ENCODE results near the gene SMIM1. TPM values are rescaled to one million over a fixed set of nuclear protein-coding genes. Genes with fewer than 3 reads are reported as not detected.

The SMIM1 gene
- total RNA-seq, 1 donor from 2014 or later = not detected

DNA sequence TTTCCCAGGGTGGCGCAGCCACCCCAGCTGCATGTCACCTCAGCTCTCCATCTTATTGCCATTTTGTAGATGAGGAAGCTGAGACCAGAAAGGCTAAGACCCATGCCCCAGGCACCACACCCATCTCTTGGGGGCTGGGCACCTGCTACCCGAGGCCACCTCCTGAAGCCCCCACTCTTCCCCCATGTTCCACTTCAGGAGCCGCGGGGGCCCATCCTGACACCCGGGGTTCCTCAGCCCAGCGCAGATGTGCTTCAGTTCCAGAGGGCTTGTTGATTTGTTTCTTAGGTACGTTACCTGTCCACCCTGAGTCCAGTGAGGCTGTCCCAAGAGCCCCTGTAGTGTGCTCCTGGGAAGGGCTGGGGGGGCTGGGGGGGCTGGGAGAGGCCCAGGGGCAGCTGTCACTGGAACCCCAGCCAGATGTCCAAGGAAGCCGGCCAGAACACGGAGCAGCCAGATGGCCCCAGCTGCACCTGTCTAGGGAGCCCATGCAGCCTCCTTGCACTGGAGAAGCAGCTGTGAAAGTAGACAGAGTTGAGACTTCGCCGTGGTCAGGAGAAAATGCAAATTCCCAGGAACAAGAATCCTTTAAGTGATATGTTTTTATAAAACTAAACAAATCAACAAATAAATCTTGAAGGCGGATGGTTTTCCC lies 37.4 kb upstream of the SMIM1 start:
- TF ChIP-seq CTCF (IDR thresholded peaks at IDR 0.05) = no peak
- Histone ChIP-seq H3K27ac (no peak overlapping the region), H3K4me1 (no peaks in the 10 kb centered on the region), H3K36me3 (peaks cover 28 to 46% of the 10 kb centered on the region in 2 donors), H3K9me3 (no peaks in the 10 kb centered on the region), H3K4me3 (no peak overlapping the region), H3K27me3 (no peaks in the 10 kb centered on the region)
- intact Hi-C loops (cut with DNase I) = no loop called here
- DNase-seq (ENCODE audit: low spot score in 2 of 2) = no peak

DNA sequence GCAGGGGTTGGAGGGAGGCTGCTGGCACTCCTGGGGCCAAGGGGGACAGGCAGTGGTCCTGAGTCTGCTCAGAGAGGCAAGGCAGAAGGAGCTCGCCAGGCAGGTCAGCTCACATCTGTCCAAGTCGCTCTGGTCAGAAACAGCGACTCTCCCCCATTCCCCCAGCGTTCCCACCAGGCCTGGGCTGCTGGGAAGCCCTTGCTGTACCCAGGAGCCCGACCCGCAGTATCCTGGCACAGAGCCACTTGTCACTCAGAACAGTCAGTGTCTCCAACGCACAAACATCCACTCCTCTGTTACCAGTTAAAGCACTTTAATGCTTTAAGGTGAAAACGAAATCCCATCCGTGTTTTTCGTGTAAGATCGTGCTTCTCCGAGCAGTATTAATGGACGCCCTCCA lies 36.9 kb upstream of the SMIM1 start:
- no peak for TF ChIP-seq CTCF (IDR thresholded peaks at IDR 0.05)
- intact Hi-C loops (cut with DNase I) = no loop called here
- Histone ChIP-seq H3K4me1 (no peaks in the 10 kb centered on the region), H3K27ac (no peak overlapping the region), H3K27me3 (no peaks in the 10 kb centered on the region), H3K36me3 (peaks cover 30 to 52% of the 10 kb centered on the region in 2 donors), H3K4me3 (no peak overlapping the region), H3K9me3 (no peaks in the 10 kb centered on the region)
- no peak for DNase-seq (ENCODE audit: low spot score in 2 of 2)

GRCh38 chr1:3736131-3736561 lies 36.4 kb upstream of the SMIM1 start:
- peaks cover 30 to 56% of the 10 kb centered on the region in 2 donors for H3K36me3 ChIP-seq
- H3K27ac ChIP-seq = no peak overlapping the region
- no peaks in the 10 kb centered on the region for H3K4me1 ChIP-seq
- intact Hi-C loops (cut with DNase I) = no loop called here
- no peak for DNase-seq (ENCODE audit: low spot score in 2 of 2)
- H3K9me3 ChIP-seq = no peaks in the 10 kb centered on the region
- no peak for TF ChIP-seq CTCF (IDR thresholded peaks at IDR 0.05)
- no peaks in the 10 kb centered on the region for H3K27me3 ChIP-seq
- no peak overlapping the region for H3K4me3 ChIP-seq

GRCh38 chr1:3736708-3737107 lies 35.8 kb upstream of the SMIM1 start:
- no peaks in the 10 kb centered on the region for H3K4me1 ChIP-seq
- peaks cover 33 to 62% of the 10 kb centered on the region in 2 donors for H3K36me3 ChIP-seq
- no peaks in the 10 kb centered on the region for H3K27me3 ChIP-seq
- no peak overlapping the region for H3K27ac ChIP-seq
- no peak overlapping the region for H3K4me3 ChIP-seq
- no peaks in the 10 kb centered on the region for H3K9me3 ChIP-seq
- no peak for DNase-seq (ENCODE audit: low spot score in 2 of 2)
- intact Hi-C loops (cut with DNase I) = no loop called here
- TF ChIP-seq CTCF (IDR thresholded peaks at IDR 0.05) = no peak

GRCh38 chr1:3738943-3739342 lies 33.6 kb upstream of the SMIM1 start:
- Histone ChIP-seq H3K4me1 (no peaks in the 10 kb centered on the region), H3K9me3 (no peaks in the 10 kb centered on the region), H3K27me3 (no peaks in the 10 kb centered on the region), H3K27ac (no peak overlapping the region), H3K36me3 (peaks cover 45 to 76% of the 10 kb centered on the region in 2 donors), H3K4me3 (no peak overlapping the region)
- no peak for DNase-seq (ENCODE audit: low spot score in 2 of 2)
- intact Hi-C loops (cut with DNase I) = no loop called here
- no peak for TF ChIP-seq CTCF (IDR thresholded peaks at IDR 0.05)

- no peaks in the 10 kb centered on the region for H3K9me3 ChIP-seq
- no peak for TF ChIP-seq CTCF (IDR thresholded peaks at IDR 0.05)
- no peak overlapping the region for H3K27ac ChIP-seq
- DNase-seq (ENCODE audit: low spot score in 2 of 2) = no peak
- H3K4me1 ChIP-seq = no peaks in the 10 kb centered on the region
- H3K36me3 ChIP-seq = peaks cover 45 to 78% of the 10 kb centered on the region in 2 donors
- intact Hi-C loops (cut with DNase I) = no loop called here
- H3K27me3 ChIP-seq = no peaks in the 10 kb centered on the region
- no peak overlapping the region for H3K4me3 ChIP-seq
These were observed 32.5 kb upstream of the SMIM1 start for GRCh38 chr1:3740042-3740441.

Data from ascending aorta (tissue), 2 donors.